GM18498 (cell line): ENCODE data around the gene VLDLR.
A peak's percentile ranks its signal among the peaks of the same experiment; 100 is the strongest.

Experiments used
- ATAC-seq: cut with Tn5 transposase; IDR thresholded peaks from one replicate; pipeline ENCODE4 v1.9.1; 2021; ENCODE audit warnings: mild to moderate bottlenecking, moderate library complexity; ENCODE audit not compliant: unreplicated experiment

The VLDLR gene

DNA sequence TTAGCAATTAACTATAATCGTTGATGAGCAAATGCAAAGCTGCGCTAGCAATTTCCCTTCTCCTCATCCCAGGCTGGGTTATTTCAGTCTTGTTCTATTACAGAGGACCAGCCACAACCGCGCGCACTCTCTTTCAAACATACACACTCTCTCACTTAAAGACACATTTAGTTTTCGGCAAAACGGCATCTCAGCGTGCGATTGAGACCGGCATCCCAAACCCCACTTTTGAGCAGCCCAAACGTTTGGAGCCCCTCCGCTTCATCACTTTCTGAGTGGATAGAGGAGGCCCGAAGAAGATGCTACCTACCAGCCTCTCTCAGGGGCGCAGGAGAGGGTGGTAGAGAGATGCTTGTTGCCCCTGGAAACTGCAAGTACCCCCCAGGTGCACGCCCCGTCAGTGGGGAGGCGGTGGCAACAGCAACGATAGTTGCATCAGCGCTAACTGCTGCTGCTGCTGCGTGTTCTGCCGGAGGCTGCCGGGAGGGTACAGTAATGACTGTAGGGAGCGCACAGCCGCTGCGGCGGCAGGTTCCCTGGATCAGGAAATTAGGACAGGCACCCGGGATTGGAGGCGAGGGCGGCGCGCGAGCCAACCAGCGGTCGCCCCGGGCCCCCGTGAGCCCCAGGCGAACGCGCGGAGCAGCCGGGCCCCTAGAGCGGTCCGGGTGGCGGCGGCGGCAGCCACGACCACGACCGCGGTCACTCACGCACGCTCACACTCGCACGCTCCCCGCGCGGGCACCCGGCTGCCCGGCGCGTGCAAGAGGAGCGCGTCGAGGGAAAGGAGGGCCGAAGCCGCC is 467 bp upstream of the VLDLR start:
- peak; percentile 31 for ATAC-seq

DNA sequence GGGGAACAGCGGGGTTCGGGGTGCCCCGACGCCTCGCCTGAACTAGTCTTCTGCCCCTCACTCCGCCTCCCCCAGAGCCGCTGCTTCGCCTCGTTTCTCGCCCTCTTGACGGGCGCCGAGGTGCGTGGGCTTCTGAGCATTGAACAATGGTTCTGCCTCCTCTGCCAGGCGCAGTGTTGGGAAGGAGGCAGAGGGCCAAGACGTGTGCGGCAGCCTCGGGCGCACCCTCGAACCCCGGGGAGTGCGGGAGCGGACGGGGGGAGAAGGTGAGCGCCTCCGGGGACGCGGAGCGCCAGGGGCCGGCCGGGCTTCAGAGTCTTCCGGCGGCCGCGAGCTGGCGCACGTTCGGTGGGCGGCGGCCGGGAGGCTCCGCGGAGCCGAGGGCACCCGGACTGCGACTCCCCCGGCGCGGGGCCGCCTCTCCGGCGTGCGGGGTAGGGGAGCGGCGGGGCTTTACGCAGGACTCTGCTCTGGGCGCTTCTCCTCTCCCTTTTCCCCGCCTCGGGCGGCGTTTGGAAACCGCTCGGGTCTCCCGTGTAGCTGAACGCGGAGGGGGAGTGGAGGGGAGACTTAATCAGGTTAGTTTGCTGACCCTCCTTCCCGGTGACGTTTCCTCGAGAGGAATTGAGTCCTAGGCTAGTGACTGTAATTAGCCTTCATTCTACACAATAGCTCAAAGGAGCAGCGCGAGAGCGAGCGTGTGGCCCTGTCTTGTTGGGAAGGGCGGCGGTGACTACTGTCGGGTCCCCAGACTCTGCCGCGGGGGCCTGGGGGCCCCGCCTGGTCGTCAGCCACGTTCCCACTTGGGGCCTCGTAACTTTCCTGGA is 1.1 kb downstream of the VLDLR start:
- peak; percentile 34 for ATAC-seq

- ATAC-seq, result no peak
Measured at GRCh38 chr9:2623288-2624050, 1.9 kb downstream of the VLDLR start.

DNA sequence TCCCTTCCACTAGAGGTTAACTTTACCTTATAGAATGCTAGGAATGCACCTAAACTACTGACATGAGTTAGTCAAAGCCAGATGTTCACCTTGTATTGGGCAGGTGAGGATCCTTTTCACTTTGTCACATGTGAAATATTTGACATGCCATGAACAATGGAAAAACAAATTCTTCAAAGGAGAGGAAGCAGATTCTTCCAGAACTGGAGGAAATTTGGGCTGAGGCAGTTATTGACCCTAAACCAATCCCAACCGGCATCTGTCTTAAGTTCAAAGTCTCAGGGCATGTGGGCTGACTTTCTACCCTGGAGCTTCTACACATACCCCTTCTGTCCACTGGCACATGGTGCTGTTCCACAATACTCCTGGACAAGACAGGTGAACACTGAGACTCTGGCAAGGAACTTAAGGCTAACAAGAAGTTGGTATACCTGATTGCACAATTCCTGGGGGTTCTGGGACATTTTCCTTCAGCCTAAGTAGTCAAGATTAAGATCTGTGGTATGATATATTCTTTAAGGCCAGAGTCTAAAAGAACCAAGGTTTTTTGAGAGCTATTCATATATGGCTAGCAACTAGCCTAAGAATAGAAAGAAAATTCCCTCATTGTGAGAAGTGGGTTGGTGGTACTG is 2.6 kb downstream of the VLDLR start:
- no peak for ATAC-seq

GRCh38 chr9:2625427-2625826 is 3.8 kb downstream of the VLDLR start:
- no peak for ATAC-seq

- no peak for ATAC-seq
Measured at GRCh38 chr9:2628919-2629318, 7.3 kb downstream of the VLDLR start.

GRCh38 chr9:2630158-2630557 is 8.6 kb downstream of the VLDLR start:
- ATAC-seq, result no peak

DNA sequence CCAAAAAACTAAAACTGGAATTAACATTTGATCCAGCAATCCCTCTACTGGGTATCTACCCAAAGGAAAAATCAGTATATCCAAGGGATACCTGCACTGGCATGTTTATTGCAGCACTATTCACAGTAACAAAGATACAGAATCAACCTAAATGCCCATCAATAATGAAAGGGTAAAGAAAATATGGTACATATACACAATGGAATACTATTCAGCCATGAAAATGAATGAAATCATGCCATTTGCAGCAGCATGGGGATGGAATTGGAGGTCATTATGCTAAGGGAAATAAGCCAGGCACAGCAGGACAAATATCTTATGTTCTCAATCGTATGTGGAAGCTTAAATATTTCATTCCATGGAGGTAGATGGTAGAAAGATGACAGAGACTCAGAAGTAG is 9.7 kb downstream of the VLDLR start:
- ATAC-seq, result no peak

GRCh38 chr9:2634153-2634552 is 12.6 kb downstream of the VLDLR start:
- no peak for ATAC-seq

DNA sequence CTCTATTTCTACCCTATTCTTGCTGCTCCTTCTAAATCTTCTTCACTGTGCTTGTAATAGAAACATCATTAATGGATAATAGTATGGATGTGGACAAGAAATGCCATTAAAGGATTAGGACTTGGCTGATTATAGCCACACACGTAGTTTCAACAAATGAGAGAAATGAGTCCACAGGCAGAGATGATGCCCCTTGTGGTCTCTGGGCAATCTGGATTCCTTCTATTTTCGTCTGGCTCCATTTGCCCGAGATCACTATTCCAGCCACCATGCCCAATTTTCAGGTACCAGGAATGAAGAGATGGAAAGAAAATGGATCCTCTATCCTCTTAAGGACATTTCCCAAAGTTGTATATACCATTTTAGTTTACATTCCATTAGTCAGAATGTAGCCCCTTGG is 13.2 kb downstream of the VLDLR start:
- no peak for ATAC-seq

DNA sequence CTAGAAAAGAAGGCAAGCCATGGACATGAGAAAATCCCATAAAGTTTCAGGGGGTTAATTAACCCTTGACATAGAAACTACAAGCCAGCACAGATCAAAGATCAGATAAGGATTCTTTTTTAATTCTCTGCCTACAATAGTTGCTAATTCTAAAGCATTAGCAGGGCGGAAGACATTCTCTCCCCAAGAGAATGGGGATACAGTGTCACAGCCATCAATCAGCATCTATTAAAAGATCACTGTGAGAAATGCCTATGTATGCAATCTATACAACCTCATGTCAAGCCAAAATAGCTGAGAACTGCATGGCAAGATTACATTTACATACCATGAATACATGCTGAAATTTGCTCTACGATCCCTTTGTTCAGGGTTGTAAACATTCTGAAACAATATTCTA is 14.3 kb downstream of the VLDLR start:
- no peak for ATAC-seq

GRCh38 chr9:2637390-2637789 is 15.8 kb downstream of the VLDLR start:
- no peak for ATAC-seq

GRCh38 chr9:2638871-2639673 is 17.5 kb downstream of the VLDLR start:
- peak; percentile 85 for ATAC-seq

DNA sequence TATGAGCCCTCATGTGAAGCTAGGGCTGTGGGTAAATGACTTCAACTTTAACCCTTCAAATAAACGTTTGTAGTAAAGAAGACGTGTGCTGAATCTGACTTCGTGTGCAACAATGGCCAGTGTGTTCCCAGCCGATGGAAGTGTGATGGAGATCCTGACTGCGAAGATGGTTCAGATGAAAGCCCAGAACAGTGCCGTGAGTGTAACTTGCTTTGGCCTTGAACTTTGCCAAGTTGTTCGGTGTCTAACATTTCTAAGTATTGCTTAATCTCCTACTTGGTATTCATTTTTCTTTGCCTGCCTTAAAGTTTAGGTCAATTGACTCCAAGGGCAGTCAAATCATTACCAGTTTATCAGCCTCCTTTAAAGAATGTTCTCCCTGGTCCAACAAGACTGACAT is 18.2 kb downstream of the VLDLR start:
- ATAC-seq, result no peak

GRCh38 chr9:2640570-2640969 is 19.0 kb downstream of the VLDLR start:
- no peak for ATAC-seq

GRCh38 chr9:2641033-2641432 is 19.4 kb downstream of the VLDLR start:
- no peak for ATAC-seq

GRCh38 chr9:2642068-2642467 is 20.5 kb downstream of the VLDLR start:
- no peak for ATAC-seq

- ATAC-seq, result peak; percentile 84
Measured at GRCh38 chr9:2645569-2645968, 24.0 kb downstream of the VLDLR start.

GRCh38 chr9:2655411-2655901 is 33.9 kb downstream of the VLDLR start:
- ATAC-seq, result peak; percentile 72

GRCh38 chr9:2657427-2657826 is 35.8 kb downstream of the VLDLR start:
- ATAC-seq, result no peak
